Mesendoderm (in vitro differentiated cells): ENCODE results near the gene UBASH3B.

Experiments
- DNase-seq: peaks from one replicate; pipeline ENCODE4 v3.0.0; 2013
- H2AK5ac ChIP-seq: 2 replicates; pipeline ENCODE4 v1.6.1; 2013; ENCODE audit warnings: low read length, inconsistent platforms
- H2BK120ac ChIP-seq: 2 replicates; pipeline ENCODE4 v1.6.1; 2013; ENCODE audit warnings: low read depth, mild to moderate bottlenecking, low read length, moderate library complexity, mixed read lengths
- H2BK15ac ChIP-seq: replicated peaks from 2 replicates; pipeline ENCODE4 v1.6.1; 2013; ENCODE audit warnings: low read depth, mild to moderate bottlenecking, moderate library complexity
- H2BK5ac ChIP-seq: 2 replicates; pipeline ENCODE4 v1.6.1; 2013; ENCODE audit warnings: low read length, inconsistent platforms
- H3K18ac ChIP-seq: 2 replicates; pipeline ENCODE4 v1.6.1; 2013; ENCODE audit warnings: mild to moderate bottlenecking, low read length, mixed read lengths
- H3K23ac ChIP-seq: one replicate; pipeline ENCODE4 v1.6.1; 2013; ENCODE audit warnings: low read length
- H3K27ac ChIP-seq: 2 replicates; pipeline ENCODE4 v1.5.1; 2013; ENCODE audit warnings: low read depth, mild to moderate bottlenecking, inconsistent platforms, low read length, moderate library complexity
- H3K27me3 ChIP-seq: 2 replicates; pipeline ENCODE4 v1.6.1; 2013; ENCODE audit warnings: low read length, control low read depth, mild to moderate bottlenecking, inconsistent platforms; ENCODE audit not compliant: insufficient read depth, poor library complexity
- H3K36me3 ChIP-seq: 2 replicates; pipeline ENCODE4 v1.6.1; 2013; ENCODE audit warnings: low read length, inconsistent platforms; ENCODE audit not compliant: control insufficient read depth, insufficient read depth
- H3K4ac ChIP-seq: one replicate; pipeline ENCODE4 v1.6.1; 2013; ENCODE audit warnings: low read depth, mild to moderate bottlenecking, low read length, moderate library complexity
- H3K4me1 ChIP-seq: 2 replicates; pipeline ENCODE4 v1.6.1; 2013; ENCODE audit warnings: low read depth, low read length, inconsistent platforms; ENCODE audit not compliant: control insufficient read depth
- H3K4me2 ChIP-seq: 2 replicates; pipeline ENCODE4 v1.6.1; 2013; ENCODE audit warnings: low read length
- H3K4me3 ChIP-seq: 2 replicates; pipeline ENCODE4 v1.5.1; 2013; ENCODE audit warnings: mild to moderate bottlenecking, low read length
- H3K56ac ChIP-seq: one replicate; pipeline ENCODE4 v1.6.1; 2013; ENCODE audit warnings: low read length
- H3K79me1 ChIP-seq: 2 replicates; pipeline ENCODE4 v1.6.1; 2013; ENCODE audit warnings: low read length, inconsistent platforms
- H3K79me2 ChIP-seq: 2 replicates; pipeline ENCODE4 v1.6.1; 2013; ENCODE audit warnings: mild to moderate bottlenecking, low read length; ENCODE audit not compliant: control insufficient read depth, insufficient read depth
- H3K9ac ChIP-seq: 2 replicates; pipeline ENCODE4 v1.6.1; 2013; ENCODE audit warnings: low read length, inconsistent platforms
- H4K5ac ChIP-seq: one replicate; pipeline ENCODE4 v1.6.1; 2013; ENCODE audit warnings: low read length
- H4K8ac ChIP-seq: one replicate; pipeline ENCODE4 v1.6.1; 2013; ENCODE audit warnings: low read depth, mild to moderate bottlenecking, control low read depth, low read length, moderate library complexity
- WGBS: extraction: QIAGEN DNeasy Blood & Tissue Kit; methylation state at CpG from one replicate; pipeline ENCODE4 v1.1.7; 2013; ENCODE audit warnings: low lambda C conversion rate, missing lambda C conversion rate; ENCODE audit not compliant: insufficient coverage; ENCODE audit errors: extremely low coverage; 5-methylcytosine and 5-hydroxymethylcytosine counted together

The UBASH3B gene

GRCh38 chr11:122837528-122838346 lies 182.2 kb downstream of the UBASH3B start:
- H3K4me1 ChIP-seq, result peaks cover 10% of the 10 kb centered on the region
- H3K56ac ChIP-seq, result peak overlapping the region; percentile 58
- no peak overlapping the region for H2AK5ac ChIP-seq
- H3K4me2 ChIP-seq, result no peak overlapping the region
- H3K79me1 ChIP-seq, result no peaks in the 10 kb centered on the region
- H3K9ac ChIP-seq, result no peak overlapping the region
- H3K27ac ChIP-seq, result no peak overlapping the region
- peak overlapping the region; percentile 33 for H3K18ac ChIP-seq
- H3K27me3 ChIP-seq, result no peaks in the 10 kb centered on the region
- no peaks in the 10 kb centered on the region for H3K36me3 ChIP-seq
- no peak for DNase-seq
- 80% methylated on average over 1 of the region's 4 CpGs for WGBS
- H3K79me2 ChIP-seq, result no peaks in the 10 kb centered on the region
- no peak overlapping the region for H2BK15ac ChIP-seq
- no peak overlapping the region for H3K4me3 ChIP-seq
- no peak overlapping the region for H4K5ac ChIP-seq
- H2BK5ac ChIP-seq, result peak overlapping the region; percentile 49
- peak overlapping the region; percentile 83 for H3K4ac ChIP-seq
- H4K8ac ChIP-seq, result no peak overlapping the region
- H2BK120ac ChIP-seq, result peak overlapping the region; percentile 1
- H3K23ac ChIP-seq, result no peak overlapping the region

DNA sequence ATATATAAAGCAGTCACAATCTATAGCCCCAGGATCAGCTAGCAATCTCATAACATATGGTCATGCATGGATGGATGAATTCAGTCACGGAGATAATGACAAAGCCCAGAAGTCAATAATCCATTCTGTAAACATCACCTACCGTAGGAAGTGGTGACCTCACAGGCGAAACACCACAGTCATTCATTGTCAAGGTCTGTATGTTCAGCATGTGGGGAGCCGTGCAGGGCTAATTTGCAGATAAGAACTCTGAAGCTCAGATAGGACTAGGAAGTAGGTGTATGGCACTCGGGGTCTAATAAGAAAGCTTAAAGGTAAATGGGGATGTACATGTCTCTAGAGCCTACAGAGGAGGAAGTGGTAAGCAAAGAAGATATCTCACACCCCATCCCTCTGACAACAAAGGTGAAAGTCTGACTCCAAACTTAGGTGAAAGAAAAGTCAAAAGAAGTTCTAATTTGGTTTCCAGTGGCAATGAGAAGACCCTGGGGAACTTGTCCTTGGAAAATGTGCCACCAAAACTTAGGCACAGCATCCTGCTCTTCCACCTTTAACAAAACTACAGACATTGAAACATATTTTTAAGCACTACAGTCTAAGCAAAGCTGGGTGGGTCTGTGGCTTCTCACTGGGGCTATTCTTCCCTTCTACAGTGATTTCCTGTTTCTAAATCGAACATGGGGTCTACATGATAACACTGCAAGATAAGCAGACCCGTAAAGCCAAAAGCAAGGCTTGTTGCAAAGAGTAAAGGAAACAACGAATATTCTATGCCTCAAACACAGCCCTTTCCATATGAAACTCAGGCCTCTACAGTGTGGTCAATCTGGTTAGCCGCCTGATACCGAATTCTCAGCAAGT lies 188.0 kb downstream of the UBASH3B start:
- Histone ChIP-seq H2AK5ac (no peak overlapping the region), H3K4me3 (no peak overlapping the region), H3K79me2 (no peaks in the 10 kb centered on the region), H3K27ac (peak overlapping the region; percentile 59), H3K56ac (no peak overlapping the region), H3K79me1 (no peaks in the 10 kb centered on the region), H3K4ac (no peak overlapping the region), H3K18ac (no peak overlapping the region), H2BK5ac (peak overlapping the region; percentile 4), H4K8ac (no peak overlapping the region), H2BK120ac (peak overlapping the region; percentile 2), H3K36me3 (no peaks in the 10 kb centered on the region), H3K4me1 (peaks cover 6% of the 10 kb centered on the region), H2BK15ac (no peak overlapping the region), H4K5ac (no peak overlapping the region), H3K23ac (no peak overlapping the region), H3K9ac (no peak overlapping the region), H3K4me2 (no peak overlapping the region), H3K27me3 (no peaks in the 10 kb centered on the region)
- no CpG with 5 or more reads among the region's 10 CpGs for WGBS
- peak; percentile 72 for DNase-seq

DNA sequence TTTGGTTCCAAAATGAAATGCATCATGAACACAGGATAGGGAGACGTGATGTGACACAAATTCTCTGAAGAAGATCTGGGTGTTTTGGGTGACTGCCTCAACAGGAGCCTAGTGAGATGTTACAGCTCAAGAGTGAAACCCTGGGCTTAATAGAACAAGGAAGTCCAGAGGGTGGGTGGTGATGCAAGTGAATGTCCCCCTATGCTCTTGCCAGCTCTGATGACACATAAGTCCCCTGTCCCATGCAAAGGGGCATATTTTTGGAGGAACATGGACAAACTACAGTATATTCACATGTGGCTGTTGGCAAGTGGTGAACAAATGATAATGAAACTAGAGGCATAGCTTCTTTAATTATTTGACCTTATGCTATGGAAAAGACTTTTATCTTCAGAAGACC lies 191.9 kb downstream of the UBASH3B start:
- Histone ChIP-seq H2BK15ac (no peak overlapping the region), H3K56ac (no peak overlapping the region), H3K9ac (no peak overlapping the region), H3K36me3 (no peaks in the 10 kb centered on the region), H4K5ac (no peak overlapping the region), H3K4me3 (no peak overlapping the region), H3K4me2 (no peak overlapping the region), H4K8ac (no peak overlapping the region), H3K4me1 (peaks cover 18% of the 10 kb centered on the region), H2AK5ac (no peak overlapping the region), H2BK120ac (no peak overlapping the region), H3K23ac (no peak overlapping the region), H3K79me2 (no peaks in the 10 kb centered on the region), H3K27ac (no peak overlapping the region), H3K4ac (no peak overlapping the region), H3K27me3 (no peaks in the 10 kb centered on the region), H3K18ac (peak overlapping the region; percentile 3), H3K79me1 (no peaks in the 10 kb centered on the region), H2BK5ac (no peak overlapping the region)
- WGBS, result no CpG with 5 or more reads among the region's 1 CpG
- no peak for DNase-seq

GRCh38 chr11:122848186-122848585 lies 192.7 kb downstream of the UBASH3B start:
- H3K18ac ChIP-seq, result no peak overlapping the region
- no peak overlapping the region for H2BK5ac ChIP-seq
- no peaks in the 10 kb centered on the region for H3K79me2 ChIP-seq
- H3K4me2 ChIP-seq, result no peak overlapping the region
- H3K4me1 ChIP-seq, result peaks cover 18% of the 10 kb centered on the region
- H3K36me3 ChIP-seq, result no peaks in the 10 kb centered on the region
- WGBS, result no CpG with 5 or more reads among the region's 1 CpG
- H2BK15ac ChIP-seq, result no peak overlapping the region
- H3K9ac ChIP-seq, result no peak overlapping the region
- H2BK120ac ChIP-seq, result no peak overlapping the region
- no peak overlapping the region for H3K23ac ChIP-seq
- no peak overlapping the region for H2AK5ac ChIP-seq
- no peaks in the 10 kb centered on the region for H3K79me1 ChIP-seq
- no peak overlapping the region for H4K5ac ChIP-seq
- H3K56ac ChIP-seq, result no peak overlapping the region
- H3K4me3 ChIP-seq, result no peak overlapping the region
- H3K4ac ChIP-seq, result no peak overlapping the region
- no peak overlapping the region for H3K27ac ChIP-seq
- no peak for DNase-seq
- H4K8ac ChIP-seq, result no peak overlapping the region
- H3K27me3 ChIP-seq, result no peaks in the 10 kb centered on the region

DNA sequence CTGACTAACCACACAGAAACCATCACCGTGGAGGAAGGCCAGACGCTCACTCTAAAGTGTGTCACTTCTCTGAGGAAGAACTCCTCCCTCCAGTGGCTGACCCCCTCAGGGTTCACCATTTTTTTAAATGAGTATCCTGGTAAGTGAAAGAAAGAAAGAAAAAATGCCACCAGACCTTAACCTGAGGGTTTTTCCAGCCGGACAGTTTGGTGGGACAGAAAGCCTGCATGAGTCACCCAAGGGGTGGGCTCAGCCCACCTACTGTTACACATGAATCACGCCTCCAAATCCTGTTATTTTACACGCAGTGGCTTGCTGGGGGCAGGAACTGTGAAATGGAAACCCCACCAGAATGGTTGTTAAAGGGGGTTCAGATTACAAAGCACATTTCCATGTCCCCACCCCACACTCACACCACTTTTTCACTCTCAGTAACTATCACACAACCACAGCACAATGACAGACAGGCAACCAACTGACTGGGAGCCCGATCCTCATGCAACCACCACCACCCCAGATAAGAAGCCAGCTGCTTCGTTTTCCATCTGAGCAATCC lies 194.6 kb downstream of the UBASH3B start:
- Histone ChIP-seq H3K18ac (no peak overlapping the region), H3K79me1 (no peaks in the 10 kb centered on the region), H3K56ac (peak overlapping the region; percentile 70), H3K4me3 (no peak overlapping the region), H3K36me3 (no peaks in the 10 kb centered on the region), H4K8ac (no peak overlapping the region), H3K79me2 (no peaks in the 10 kb centered on the region), H2AK5ac (no peak overlapping the region), H2BK120ac (peak overlapping the region; percentile 61), H3K4me1 (peaks cover 12% of the 10 kb centered on the region), H3K27ac (peak overlapping the region; percentile 79), H3K23ac (no peak overlapping the region), H2BK15ac (peak overlapping the region; percentile 20), H2BK5ac (peak overlapping the region; percentile 67), H3K27me3 (no peaks in the 10 kb centered on the region), H3K4ac (peak overlapping the region; percentile 60), H3K4me2 (no peak overlapping the region), H4K5ac (no peak overlapping the region), H3K9ac (peak overlapping the region; percentile 19)
- WGBS, result no CpG with 5 or more reads among the region's 7 CpGs
- DNase-seq, result peak; percentile 78
